Inferior parietal cortex (tissue), 1 donor: ENCODE results near the gene PTPRA.
A peak's percentile ranks its signal among the peaks of the same experiment; 100 is the strongest.
"Not testable (repeated sequence)": the region's sequence is repeated elsewhere in the genome, so short reads cannot be mapped to it uniquely, and the experiment has no call there.

Experiments
- DNase-seq: peaks from one replicate; pipeline ENCODE4 v3.0.0-alpha.2; 2016; ENCODE audit errors: extremely low spot score

PTPRA gene

GRCh38 chr20:3000852-3001523, 127.7 kb downstream of the PTPRA start:
- DNase-seq: peak; percentile 84

- DNase-seq: no peak
These were observed 130.1 kb downstream of the PTPRA start for GRCh38 chr20:3003416-3003815.

- DNase-seq: no peak
These were observed 137.9 kb downstream of the PTPRA start for GRCh38 chr20:3010985-3011723.

GRCh38 chr20:3011752-3012151, 138.5 kb downstream of the PTPRA start:
- DNase-seq: no peak

- DNase-seq: no peak
These were observed 140.5 kb downstream of the PTPRA start for GRCh38 chr20:3013771-3014170.

- DNase-seq: no peak
These were observed 140.9 kb downstream of the PTPRA start for GRCh38 chr20:3014179-3014578.

- DNase-seq: no peak
These were observed 141.4 kb downstream of the PTPRA start for GRCh38 chr20:3014662-3015061.

- not testable (repeated sequence) for DNase-seq
These were observed 142.0 kb downstream of the PTPRA start for GRCh38 chr20:3015302-3015701.

GRCh38 chr20:3021327-3021726, 148.0 kb downstream of the PTPRA start:
- DNase-seq: no peak

GRCh38 chr20:3021777-3022176, 148.5 kb downstream of the PTPRA start:
- no peak for DNase-seq

GRCh38 chr20:3022559-3023490, 149.5 kb downstream of the PTPRA start:
- not testable (repeated sequence) for DNase-seq

GRCh38 chr20:3027987-3028386, 154.7 kb downstream of the PTPRA start:
- no peak for DNase-seq

- no peak for DNase-seq
These were observed 158.4 kb downstream of the PTPRA start for GRCh38 chr20:3031524-3032147.

- no peak for DNase-seq
These were observed 159.3 kb downstream of the PTPRA start for GRCh38 chr20:3032624-3033023.

- DNase-seq: no peak
These were observed 164.4 kb downstream of the PTPRA start for GRCh38 chr20:3037654-3038053.

- DNase-seq: no peak
These were observed 165.2 kb downstream of the PTPRA start for GRCh38 chr20:3038454-3038853.

GRCh38 chr20:3039426-3039825, 166.1 kb downstream of the PTPRA start:
- DNase-seq: no peak

GRCh38 chr20:3040086-3040485, 166.8 kb downstream of the PTPRA start:
- DNase-seq: no peak

GRCh38 chr20:3041854-3042409, 168.7 kb downstream of the PTPRA start:
- DNase-seq: no peak

GRCh38 chr20:3042625-3043024, 169.3 kb downstream of the PTPRA start:
- no peak for DNase-seq

GRCh38 chr20:3043322-3043721, 170.0 kb downstream of the PTPRA start, which contains the start of gene GNRH2:
GNRH2 (plus strand) TSS chr20:3043622; CDS start chr20:3044415, 793 bp downstream.
- no peak for DNase-seq
